Measurements from ENCODE around the gene SIX2.

Gene SIX2

DNA sequence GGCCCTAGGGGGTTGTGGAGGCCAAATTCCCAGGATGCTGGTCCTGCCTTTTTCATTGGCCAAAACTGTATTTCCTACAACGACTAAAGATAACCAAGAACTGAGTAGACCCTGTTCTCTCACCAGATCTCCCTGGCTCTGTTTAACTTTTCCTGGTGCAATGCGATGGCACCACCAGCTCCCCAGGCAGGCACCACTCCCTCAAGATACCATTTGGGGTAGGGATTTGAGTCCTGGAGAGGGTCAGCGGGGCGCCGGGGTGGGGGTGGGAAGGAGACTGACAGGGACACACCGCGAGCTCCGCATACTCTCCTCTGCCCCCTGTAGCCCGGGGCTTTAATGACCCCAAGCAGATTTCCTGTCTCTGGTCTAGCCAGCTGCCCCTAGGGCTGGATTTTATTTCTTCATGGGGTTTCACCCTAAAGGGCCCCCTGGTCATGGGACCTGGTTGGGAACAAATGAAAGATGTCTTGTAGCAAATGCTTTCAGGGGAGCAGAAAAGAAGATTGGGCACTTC, 7.3 kb downstream of the SIX2 start:
- no peak for DNase-seq (ENCODE audit: low read depth in 2 of 2)

DNA sequence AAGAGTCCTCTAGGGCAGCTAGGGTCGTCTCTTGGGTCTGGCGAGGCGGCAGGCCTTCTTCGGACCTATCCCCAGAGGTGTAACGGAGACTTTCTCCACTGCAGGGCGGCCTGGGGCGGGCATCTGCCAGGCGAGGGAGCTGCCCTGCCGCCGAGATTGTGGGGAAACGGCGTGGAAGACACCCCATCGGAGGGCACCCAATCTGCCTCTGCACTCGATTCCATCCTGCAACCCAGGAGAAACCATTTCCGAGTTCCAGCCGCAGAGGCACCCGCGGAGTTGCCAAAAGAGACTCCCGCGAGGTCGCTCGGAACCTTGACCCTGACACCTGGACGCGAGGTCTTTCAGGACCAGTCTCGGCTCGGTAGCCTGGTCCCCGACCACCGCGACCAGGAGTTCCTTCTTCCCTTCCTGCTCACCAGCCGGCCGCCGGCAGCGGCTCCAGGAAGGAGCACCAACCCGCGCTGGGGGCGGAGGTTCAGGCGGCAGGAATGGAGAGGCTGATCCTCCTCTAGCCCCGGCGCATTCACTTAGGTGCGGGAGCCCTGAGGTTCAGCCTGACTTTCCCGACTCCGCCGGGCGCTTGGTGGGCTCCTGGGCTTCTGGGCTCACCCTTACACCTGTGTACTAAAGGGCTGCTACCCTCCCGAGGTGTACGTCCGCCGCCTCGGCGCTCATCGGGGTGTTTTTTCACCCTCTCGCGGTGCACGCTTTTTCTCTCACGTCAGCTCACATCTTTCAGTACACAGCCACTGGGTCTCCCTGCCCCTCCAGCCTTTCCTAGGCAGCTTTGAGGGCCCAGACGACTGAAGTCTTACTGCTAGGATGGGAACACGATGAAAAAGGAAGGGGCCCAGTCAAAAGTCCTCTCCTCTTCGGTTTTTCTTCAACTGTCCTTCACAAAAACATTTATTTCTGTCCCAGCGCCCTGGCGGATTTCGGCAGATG, 8.1 kb downstream of the SIX2 start:
- DNase-seq (ENCODE audit: low read depth in 2 of 2) = no peak

DNA sequence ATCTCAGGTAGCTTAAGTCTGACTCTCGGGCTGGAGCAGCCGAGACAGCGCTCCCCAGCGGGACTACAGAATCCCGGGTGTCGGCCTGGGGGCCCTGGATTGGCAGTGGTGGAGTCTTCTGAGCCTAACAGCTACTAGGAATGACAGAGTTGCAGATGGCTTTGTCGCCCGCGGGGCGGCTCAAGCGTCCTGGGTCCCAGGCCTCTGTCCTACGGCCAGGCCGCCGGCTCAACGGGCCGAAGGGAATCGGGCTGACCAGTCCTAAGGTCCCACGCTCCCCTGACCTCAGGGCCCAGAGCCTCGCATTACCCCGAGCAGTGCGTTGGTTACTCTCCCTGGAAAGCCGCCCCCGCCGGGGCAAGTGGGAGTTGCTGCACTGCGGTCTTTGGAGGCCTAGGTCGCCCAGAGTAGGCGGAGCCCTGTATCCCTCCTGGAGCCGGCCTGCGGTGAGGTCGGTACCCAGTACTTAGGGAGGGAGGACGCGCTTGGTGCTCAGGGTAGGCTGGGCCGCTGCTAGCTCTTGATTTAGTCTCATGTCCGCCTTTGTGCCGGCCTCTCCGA, 8.8 kb downstream of the SIX2 start:
- no peak for DNase-seq (ENCODE audit: low read depth in 2 of 2)

DNA sequence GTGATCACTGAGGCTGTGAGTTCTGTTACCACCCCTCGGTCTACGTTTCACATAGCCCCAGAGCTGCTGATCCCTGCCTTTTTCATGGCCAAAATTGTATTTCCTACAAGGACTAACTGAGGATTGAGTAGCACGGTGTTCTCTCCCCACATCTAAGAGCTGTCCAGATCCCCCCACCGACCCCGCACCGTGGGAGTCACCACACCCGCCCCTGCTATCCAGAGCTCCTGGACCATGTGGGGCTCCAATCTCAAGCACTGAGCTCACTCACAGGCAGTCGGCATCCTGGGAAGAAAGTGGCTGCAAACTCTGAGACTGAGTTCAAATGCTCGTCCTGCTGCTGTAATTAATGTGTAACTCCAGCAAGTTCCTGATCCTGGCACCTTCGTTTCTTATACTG, 9.7 kb downstream of the SIX2 start:
- no peak for DNase-seq (ENCODE audit: low read depth in 2 of 2)

DNA sequence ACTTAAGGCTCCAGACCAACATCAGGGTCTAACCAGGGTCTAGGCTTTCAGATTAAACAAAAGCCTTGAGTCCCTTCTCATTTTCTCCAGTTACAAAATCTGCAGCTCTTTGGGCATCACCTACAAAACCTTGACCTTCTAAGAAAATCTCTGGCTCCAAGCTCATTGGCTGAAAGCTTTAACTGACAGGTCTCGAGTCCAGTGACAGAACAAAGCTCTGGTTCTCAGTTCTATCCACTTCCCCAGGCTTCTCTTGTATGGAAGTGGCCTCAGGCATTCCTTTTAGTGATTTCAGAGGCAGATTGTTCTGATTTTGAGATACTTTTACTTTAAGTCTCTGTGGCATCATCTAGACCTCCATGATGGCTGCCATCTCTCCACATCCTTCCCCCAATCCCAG, 11.3 kb downstream of the SIX2 start:
- DNase-seq (ENCODE audit: low read depth in 2 of 2) = no peak

DNA sequence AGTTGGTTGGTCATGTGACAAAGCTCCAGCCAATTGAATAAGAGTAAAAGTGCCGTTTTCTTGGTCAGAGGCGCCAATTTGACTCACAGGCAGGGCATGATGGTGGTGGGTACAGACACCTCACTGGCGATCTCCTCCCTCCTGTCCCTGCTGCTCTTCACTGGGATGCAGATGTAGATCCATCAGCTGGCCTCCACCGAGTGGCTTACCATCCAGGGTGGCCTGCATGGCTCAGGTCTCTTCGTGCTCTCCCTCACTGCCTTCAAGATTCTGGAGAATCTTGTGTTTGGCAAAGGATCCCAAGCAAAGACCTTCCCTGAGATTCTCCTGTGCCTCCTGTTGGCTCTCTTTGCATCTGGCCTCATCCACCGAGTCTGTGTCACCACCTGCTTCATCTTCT, 12.9 kb downstream of the SIX2 start:
- no peak for DNase-seq (ENCODE audit: low read depth in 2 of 2)

DNA sequence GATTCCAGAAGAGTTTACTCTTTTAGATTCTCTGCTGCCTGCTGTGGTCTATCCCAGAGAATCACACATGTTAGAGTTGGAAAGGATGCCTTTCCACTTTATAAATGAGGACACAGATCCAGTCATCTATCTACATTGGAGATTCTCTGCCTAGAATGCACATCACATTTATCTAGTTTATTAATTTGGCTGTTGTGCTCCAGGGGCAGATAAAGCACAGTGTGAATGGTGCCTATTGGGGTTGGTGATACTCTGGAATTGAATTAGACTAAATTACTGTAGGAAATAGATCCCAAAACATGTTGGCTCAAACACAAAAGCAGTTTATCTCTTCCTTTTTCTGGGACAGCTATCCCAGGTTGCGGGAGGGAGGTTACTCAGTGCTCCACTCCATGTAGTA, 14.9 kb downstream of the SIX2 start:
- DNase-seq (ENCODE audit: low read depth in 2 of 2) = no peak

DNA sequence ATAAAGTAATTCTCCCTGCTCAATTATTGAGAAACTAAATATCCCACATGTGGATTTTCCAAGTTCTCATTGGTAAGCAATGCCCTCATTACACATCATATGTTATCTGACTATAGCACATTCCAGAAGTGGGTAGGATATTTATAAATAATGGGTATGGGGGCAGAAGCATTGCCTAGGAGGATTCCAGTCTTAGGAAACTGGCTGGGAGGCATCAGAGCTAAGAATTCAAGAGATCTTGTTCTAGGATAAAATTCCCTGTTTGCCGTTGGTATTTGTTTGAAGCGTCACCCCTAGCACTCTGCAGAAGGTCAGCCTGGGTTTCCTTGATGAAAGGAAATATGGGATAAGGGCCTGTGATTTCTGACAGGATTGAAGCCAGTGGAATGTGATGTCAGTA, 20.1 kb downstream of the SIX2 start:
- no peak for DNase-seq (ENCODE audit: low read depth in 2 of 2)

DNA sequence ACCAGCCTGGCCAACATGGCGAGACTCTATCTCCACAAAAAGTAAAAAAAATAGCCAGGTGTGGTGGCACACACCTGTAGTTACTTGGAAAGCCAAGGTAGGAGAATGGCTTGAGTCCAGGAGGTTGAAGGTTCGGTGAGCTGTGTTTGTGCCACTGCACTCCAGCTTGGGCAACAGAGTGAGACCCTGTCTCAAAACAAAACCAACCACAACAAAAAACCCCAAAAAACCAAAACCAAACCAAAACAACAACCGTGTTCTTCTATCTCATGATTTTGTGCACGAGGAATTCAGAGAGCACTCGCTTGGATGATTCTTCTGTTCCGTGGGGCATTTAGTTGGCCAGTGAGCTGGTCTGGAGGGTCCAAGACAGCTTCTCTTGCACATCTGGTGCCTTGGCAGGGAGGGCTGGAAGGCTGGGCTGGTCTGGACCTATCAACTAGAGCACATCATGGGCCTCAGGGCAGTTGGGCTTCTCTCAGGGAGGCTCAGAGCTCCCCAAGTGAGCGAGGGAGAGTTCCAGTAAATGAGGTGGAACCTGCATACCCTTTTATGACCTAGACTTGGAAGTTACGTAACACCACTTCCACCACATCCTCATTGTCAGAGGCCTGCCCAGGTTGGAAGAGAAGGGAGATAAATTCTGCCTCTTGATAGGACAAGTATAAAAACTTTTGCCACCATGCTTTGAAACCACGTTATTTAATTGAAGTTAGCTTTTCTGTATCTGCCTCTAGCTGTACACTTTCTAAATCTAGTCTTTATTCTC, 25.2 kb downstream of the SIX2 start:
- DNase-seq (ENCODE audit: low read depth in 2 of 2) = no peak

DNA sequence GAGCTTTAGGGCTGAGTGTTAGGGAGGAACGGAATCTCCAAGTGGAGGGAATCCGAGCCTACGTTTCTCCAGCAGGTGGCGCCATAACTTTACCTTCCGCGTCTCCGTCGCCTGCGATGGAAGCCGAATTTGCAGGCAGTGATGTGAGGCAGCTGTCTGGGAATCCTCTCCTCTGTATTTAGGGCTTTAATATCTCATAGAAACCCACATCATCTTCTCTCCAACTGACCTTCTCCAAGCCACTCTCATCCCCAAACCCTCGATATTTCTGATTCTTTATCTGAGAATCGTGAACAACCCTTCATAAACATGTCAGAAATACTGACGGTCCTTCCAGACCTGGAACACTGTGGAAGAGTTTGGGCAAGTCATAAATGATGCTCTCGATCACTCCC, 27.5 kb downstream of the SIX2 start:
- DNase-seq (ENCODE audit: low read depth in 2 of 2) = peak; percentile 19 to 23

DNA sequence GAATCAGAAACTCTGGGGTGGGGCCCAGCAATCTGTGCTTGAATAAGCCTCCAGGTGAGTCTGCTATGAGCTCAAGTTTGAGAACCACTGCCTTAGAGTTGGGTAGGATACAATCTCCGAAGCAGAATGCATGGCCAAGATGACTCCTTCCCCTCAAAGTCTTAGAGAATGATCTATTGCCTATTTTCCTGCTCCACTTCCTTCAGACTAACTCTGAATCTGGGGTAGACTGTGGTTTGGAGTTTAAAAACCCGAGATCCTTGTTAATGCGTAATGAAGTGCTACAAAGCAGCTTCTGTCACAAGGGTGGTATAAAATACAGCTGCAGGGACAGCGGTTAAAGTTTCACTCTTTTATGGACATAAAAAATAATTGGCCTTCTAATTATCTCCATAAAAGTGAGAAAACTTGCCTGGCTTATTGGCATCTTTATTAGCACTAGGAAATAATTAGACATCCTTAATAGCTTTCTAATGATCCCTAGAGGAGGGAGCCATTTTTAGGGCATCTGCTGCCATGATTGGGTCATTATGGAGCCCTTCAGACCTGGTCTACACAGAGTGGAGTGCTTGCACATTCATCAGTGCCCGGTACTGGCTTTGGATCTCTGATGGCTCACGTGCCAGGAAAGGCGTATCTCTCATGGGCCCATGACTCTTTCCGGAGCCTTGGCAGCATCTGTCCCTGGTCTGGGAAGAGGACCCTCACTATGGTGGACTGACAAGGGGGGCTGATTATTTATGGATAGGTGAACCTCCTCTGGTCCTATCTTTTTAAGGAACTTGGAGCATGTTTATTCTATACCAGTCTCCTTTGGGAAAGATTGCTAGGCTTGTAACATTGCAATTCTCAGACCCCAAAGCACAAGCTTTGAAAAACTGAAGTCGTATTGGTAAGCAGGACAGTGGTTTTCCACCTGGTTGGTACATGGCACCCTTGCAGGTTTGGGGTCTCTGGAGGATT, 28.2 kb downstream of the SIX2 start:
- no peak for DNase-seq (ENCODE audit: low read depth in 2 of 2)

DNA sequence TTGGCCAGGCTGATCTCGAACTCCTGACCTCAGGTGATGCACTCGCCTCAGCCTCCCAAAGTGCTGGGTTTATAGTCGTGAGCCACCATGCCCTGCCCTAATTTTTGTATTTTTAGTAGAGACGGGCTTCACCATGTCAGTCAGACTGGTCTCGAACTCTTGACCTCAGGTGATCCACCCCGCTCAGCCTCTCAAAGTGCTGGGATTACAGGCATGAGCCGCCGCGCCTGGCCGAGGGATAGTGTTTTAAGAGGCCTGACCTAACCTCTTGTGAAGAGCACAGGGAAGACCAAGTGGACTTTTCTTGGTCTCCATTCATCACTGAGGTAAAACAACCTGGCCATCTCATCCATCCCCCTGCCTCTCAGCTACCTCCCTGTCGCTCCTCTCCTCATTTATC, 29.7 kb downstream of the SIX2 start:
- no peak for DNase-seq (ENCODE audit: low read depth in 2 of 2)

DNA sequence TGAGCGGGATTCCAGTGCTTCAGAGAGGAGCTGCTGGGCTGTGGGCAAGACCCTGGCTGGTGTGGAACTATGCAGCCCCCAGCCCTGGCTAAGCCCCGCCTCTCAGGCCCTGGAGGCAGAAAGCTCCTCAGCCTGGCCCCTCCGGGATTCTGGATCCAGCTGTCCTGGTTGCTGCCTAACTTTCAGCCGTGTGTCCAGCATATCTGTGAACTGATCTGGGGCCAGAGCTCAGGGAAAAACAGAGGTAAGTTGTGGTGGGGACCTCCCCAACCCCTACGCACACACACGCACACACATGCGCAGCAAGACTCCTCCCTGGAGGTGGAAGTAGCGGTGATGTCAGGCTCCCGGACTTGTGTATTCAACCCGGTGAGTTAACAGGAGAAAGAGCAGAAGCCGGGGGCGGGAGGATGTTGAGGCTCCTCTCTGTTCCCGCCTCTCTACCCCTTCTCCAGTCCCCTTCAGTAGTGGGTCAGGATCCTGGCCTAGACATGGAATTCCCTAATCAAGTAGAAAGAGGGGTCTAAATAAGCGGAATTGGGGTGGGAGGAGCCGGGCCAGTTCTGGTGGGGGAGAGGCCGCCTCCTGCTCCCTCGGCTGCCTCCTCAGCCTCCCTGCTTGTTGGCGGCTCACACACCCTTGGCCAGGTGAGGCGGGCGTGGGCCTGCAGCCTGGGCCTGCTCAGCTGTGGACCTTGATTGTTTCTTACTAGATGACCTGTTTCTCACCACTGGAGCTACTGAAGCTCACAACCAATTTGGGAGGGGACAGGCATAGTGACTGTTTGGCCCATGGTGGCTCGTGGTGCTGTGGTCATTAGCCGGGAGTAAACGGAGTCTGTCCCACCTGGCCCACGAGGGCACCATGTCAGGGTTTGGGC, 33.4 kb downstream of the SIX2 start:
- DNase-seq (ENCODE audit: low read depth in 2 of 2) = no peak

DNA sequence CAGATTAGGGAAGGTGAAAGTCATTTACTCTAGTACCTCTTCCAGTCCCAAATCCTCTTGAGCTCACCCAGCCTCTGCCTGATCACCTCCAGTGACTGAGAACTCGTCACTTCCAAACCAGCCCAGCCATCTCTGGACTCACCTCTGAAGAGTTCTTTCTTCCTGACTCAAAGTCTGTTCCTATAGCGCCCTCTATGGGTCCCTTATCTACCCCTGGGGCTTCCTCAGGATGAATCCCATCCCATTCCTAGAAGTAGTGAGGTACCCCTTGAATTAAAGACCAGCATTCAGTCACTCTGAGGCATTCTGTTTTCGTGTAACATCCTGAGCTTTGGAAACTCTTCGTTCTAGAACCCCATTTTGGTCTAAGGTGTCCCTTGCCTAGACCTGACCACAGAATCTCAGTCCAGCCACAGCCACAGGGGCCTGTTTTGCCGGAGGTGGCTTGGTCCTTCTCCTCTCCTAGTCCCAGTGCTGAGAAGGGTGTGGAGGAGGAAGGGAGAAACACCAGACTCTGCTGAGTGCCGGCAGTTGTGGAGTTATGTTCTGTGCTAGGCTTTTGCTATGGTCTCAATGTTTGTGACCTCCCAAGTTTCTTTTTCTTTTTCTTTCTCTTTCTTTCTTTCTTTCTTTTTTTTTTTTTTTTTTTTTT, 35.1 kb downstream of the SIX2 start:
- no peak for DNase-seq (ENCODE audit: low read depth in 2 of 2)

DNA sequence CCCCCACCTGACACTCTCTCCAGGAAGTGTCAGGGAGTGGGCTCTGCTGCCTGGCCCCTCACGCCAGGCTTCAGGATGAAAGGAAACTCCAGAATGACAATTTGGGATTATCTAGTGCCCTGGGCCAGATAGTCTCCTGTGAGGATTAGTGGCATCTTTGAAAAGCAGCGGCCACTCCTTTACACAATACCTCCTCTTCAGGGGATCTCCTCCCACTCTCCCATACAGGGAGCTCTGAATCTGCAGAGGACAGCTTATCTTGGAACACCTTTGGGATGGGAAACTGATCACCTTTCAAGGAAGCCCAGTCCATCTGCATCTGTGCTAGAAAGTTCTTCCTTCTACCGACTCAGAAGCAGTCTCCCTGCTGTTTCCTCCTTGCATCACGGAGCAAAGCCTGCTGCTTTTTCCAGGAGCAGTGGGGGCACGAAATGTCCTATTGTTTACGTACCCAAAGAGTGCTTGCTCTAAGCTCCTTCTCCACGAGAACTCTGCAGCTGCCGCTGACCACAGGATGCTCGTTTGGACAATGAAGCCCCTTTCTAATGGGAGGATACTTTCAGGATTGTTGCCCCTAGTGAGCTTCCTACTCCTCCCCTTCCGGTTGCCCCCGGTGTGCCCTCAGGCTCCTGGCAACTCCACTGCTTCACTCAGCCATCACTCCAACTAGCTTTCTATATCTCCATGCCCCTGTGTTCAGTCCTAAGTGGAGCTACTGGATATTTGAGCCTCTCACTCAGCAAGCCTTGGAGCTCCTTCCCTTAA, 36.3 kb downstream of the SIX2 start:
- no peak for DNase-seq (ENCODE audit: low read depth in 2 of 2)

DNA sequence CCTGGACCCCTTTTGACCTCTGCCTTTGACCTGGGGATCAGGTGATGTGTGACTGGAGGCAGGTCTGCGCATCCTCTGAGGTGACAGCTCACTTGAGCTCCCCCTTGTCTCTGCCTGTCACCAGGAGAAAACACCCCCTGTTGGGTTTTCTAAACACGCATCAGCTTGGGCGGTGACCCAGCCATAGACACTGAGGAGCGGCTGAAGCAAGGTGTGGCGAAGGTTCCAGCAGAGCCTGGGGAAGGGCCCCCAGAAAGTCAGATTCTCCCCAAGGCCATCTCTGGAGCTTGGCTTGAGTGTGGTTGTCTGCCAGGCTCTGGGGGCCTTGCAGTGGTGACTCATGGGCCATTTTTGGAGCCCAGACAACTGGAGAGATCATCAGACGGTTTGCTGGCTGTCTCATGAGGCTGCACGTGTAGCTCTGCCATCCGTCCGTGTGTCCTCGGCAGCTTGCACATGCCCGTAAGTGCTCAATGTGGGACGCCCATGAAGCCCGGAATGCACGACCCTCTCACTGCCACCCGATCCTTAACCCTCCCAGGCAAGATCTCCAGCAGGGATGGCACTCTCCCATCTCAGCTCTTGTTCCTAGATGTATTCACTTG, 38.3 kb downstream of the SIX2 start:
- DNase-seq (ENCODE audit: low read depth in 2 of 2) = no peak

DNA sequence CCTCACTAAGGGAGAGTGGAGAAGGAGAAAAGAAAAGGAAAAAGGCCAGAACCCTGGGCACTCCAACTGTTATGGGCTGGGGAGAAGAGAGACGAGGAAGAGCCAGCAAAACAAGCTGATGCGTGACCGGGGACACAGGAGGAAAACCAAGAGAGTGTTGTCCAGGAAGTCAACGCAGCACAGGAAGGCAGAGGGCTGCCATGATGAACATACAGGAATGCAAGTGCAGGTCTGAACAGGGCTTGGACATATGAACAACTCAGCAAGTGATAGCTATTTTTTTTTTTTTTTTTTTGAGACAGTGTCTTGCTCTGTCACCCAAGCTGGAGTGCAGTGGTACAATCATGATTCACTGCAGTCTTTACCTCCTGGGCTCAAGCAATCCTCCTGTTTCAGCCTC, 39.3 kb downstream of the SIX2 start:
- no peak for DNase-seq (ENCODE audit: low read depth in 2 of 2)

DNA sequence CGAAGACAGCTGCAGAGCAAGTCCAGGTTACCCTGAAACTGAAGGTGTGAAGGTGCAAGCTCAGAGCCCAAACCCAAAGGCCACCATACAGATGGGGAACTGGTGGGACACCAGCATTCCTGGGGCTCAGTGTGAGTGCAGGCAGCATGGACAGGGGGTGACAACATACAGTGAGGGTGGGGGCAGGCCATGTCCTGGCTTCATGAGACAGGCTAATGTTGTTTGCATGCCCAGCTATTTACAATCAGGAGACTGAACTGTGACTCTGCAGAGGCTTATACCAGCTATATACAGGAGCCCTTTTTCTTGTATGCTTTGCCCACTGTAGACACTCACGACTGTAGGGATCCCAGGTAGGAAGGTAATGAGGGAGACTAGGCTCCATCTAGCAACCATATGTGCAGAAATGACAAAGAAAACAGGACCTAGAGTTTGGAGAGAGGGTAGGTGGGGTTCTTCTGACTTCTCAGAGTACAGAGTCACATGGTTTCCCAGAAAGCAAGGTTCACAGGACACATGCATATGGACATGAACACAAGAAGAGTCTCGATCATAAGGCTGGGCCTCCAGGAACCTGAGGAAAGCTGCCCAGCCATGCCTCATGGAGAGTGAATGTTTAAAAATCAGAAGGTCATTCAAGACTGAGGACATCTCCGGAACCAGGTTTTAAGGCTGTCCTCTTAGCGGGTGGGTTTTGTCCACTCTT, 41.4 kb downstream of the SIX2 start:
- DNase-seq (ENCODE audit: low read depth in 2 of 2) = no peak

Data from fibroblast of skin of left biceps (primary cell).